H1 (cell line): Measurements from ENCODE around the gene FAM200B. TPM values are rescaled to one million over a fixed set of nuclear protein-coding genes. Genes with fewer than 3 reads are reported as not detected.

ENCODE experiments used
- BRCA1 ChIP-seq: IDR thresholded peaks from 2 replicates; pipeline ENCODE4 v1.6.1; 2012; ENCODE audit warnings: low read depth, low read length, improper control_type of control experiment
- GTF2F1 ChIP-seq: IDR thresholded peaks from 2 replicates; pipeline ENCODE4 v1.6.1; 2012; ENCODE audit warnings: low read depth, low read length, improper control_type of control experiment, borderline replicate concordance
- HDAC2 ChIP-seq, 2 experiments: fragments of 300-600 bp in 1 of 2; sonication (generic) in 1 of 2; IDR thresholded peaks; 2 replicates each; pipeline ENCODE4 v1.6.1; 2011 to 2012; ENCODE audit warnings: low read depth in 2 of 2, low read length in 2 of 2, mild to moderate bottlenecking in 2 of 2, moderate library complexity in 2 of 2, borderline replicate concordance in 1 of 2, inconsistent platforms in 1 of 2
- KDM5A ChIP-seq: fragments of 200-600 bp; IDR thresholded peaks from 2 replicates; pipeline ENCODE4 v1.7.1; 2012; ENCODE audit warnings: mild to moderate bottlenecking, low read length, inconsistent platforms, mixed read lengths
- POLR2AphosphoS5 ChIP-seq: IDR thresholded peaks from 2 replicates; pipeline ENCODE4 v1.6.1; 2011; ENCODE audit warnings: low read depth, low read length
- SAP30 ChIP-seq: fragments of 300-600 bp; sonication (generic); IDR thresholded peaks from 2 replicates; pipeline ENCODE4 v1.7.1; 2012; ENCODE audit warnings: low read length, moderate library complexity, mild to moderate bottlenecking, inconsistent platforms; ENCODE audit not compliant: insufficient read depth, insufficient replicate concordance
- SIN3A ChIP-seq, 2 experiments: IDR thresholded peaks in 1 of 2; conservative IDR thresholded peaks in 1 of 2; 2 replicates each; pipeline ENCODE4 v1.6.1; 2011 to 2012; ENCODE audit warnings: low read length in 2 of 2, improper control_type of control experiment in 1 of 2, low read depth in 1 of 2, mild to moderate bottlenecking in 1 of 2
- SUZ12 ChIP-seq: fragments of 200-600 bp; sonication (generic); IDR thresholded peaks from 2 replicates; pipeline ENCODE4 v1.6.1; 2012; ENCODE audit warnings: mild to moderate bottlenecking, inconsistent platforms, low read length, moderate library complexity, mixed read lengths
- polyA plus RNA-seq, 7 experiments: library from polyadenylated mRNA; depleted of rRNA in 3 of 7; stranded (reverse) in 5 of 7; unstranded in 2 of 7; fragments of >200 nt in 5 of 7; fragments of 200-250 nt in 2 of 7; gene quantifications; 1 replicate in 5 of 7; 2 replicates in 1 of 7; 4 replicates in 1 of 7; pipeline versions ENCODE4 v1.2.1 to v1.2.3, GENCODE V29; 2011 to 2013; ENCODE audit warnings: missing spikeins in 2 of 7, mixed read lengths in 2 of 7
- total RNA-seq: library from RNA; stranded (reverse); fragmentation: NEBNext Ultra II Directional; extraction: Animal tissue kit (Norgen Biotek cat#: 25700); gene quantifications from 2 replicates; pipeline ENCODE4 v1.2.1, GENCODE V29; 2021
- TF ChIP-seq, protein P1 (sequence below): fragments of 300-600 bp; sonication (generic); IDR thresholded peaks from 2 replicates; pipeline ENCODE4 v1.7.1; 2012; ENCODE audit warnings: low read length, moderate library complexity, mild to moderate bottlenecking, inconsistent platforms; ENCODE audit not compliant: insufficient replicate concordance

The FAM200B gene
- total and polyA plus RNA-seq, 2 of the 8 experiments (the other 6 are each of a cell fraction or from before 2014, with no cell fraction given), result 10.7 to 23.7 TPM

DNA sequence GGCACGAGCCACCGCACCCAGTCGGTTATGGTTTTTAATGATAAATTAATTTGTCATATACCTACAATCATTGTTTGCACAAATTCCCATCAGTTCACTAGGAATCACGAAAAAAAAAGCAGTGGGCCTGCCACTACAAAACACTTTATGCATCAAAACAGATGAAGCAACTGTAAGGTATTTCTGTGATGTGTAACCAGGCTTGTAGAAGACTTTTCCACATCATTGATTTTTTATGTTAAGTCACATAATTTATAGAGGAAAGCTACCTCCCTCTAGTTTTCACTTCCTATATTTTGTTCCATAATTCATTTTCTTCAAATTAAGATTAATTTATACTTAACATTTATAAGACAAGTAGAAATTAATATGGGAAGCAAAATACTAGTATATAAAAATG lies 6.7 kb upstream of the FAM200B start (continued):
- TF ChIP-seq, protein P1, sequence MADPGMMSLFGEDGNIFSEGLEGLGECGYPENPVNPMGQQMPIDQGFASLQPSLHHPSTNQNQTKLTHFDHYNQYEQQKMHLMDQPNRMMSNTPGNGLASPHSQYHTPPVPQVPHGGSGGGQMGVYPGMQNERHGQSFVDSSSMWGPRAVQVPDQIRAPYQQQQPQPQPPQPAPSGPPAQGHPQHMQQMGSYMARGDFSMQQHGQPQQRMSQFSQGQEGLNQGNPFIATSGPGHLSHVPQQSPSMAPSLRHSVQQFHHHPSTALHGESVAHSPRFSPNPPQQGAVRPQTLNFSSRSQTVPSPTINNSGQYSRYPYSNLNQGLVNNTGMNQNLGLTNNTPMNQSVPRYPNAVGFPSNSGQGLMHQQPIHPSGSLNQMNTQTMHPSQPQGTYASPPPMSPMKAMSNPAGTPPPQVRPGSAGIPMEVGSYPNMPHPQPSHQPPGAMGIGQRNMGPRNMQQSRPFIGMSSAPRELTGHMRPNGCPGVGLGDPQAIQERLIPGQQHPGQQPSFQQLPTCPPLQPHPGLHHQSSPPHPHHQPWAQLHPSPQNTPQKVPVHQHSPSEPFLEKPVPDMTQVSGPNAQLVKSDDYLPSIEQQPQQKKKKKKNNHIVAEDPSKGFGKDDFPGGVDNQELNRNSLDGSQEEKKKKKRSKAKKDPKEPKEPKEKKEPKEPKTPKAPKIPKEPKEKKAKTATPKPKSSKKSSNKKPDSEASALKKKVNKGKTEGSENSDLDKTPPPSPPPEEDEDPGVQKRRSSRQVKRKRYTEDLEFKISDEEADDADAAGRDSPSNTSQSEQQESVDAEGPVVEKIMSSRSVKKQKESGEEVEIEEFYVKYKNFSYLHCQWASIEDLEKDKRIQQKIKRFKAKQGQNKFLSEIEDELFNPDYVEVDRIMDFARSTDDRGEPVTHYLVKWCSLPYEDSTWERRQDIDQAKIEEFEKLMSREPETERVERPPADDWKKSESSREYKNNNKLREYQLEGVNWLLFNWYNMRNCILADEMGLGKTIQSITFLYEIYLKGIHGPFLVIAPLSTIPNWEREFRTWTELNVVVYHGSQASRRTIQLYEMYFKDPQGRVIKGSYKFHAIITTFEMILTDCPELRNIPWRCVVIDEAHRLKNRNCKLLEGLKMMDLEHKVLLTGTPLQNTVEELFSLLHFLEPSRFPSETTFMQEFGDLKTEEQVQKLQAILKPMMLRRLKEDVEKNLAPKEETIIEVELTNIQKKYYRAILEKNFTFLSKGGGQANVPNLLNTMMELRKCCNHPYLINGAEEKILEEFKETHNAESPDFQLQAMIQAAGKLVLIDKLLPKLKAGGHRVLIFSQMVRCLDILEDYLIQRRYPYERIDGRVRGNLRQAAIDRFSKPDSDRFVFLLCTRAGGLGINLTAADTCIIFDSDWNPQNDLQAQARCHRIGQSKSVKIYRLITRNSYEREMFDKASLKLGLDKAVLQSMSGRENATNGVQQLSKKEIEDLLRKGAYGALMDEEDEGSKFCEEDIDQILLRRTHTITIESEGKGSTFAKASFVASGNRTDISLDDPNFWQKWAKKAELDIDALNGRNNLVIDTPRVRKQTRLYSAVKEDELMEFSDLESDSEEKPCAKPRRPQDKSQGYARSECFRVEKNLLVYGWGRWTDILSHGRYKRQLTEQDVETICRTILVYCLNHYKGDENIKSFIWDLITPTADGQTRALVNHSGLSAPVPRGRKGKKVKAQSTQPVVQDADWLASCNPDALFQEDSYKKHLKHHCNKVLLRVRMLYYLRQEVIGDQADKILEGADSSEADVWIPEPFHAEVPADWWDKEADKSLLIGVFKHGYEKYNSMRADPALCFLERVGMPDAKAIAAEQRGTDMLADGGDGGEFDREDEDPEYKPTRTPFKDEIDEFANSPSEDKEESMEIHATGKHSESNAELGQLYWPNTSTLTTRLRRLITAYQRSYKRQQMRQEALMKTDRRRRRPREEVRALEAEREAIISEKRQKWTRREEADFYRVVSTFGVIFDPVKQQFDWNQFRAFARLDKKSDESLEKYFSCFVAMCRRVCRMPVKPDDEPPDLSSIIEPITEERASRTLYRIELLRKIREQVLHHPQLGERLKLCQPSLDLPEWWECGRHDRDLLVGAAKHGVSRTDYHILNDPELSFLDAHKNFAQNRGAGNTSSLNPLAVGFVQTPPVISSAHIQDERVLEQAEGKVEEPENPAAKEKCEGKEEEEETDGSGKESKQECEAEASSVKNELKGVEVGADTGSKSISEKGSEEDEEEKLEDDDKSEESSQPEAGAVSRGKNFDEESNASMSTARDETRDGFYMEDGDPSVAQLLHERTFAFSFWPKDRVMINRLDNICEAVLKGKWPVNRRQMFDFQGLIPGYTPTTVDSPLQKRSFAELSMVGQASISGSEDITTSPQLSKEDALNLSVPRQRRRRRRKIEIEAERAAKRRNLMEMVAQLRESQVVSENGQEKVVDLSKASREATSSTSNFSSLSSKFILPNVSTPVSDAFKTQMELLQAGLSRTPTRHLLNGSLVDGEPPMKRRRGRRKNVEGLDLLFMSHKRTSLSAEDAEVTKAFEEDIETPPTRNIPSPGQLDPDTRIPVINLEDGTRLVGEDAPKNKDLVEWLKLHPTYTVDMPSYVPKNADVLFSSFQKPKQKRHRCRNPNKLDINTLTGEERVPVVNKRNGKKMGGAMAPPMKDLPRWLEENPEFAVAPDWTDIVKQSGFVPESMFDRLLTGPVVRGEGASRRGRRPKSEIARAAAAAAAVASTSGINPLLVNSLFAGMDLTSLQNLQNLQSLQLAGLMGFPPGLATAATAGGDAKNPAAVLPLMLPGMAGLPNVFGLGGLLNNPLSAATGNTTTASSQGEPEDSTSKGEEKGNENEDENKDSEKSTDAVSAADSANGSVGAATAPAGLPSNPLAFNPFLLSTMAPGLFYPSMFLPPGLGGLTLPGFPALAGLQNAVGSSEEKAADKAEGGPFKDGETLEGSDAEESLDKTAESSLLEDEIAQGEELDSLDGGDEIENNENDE, result no peak
- no peak for TF ChIP-seq BRCA1
- no peak for TF ChIP-seq SIN3A (conservative IDR thresholded peaks at IDR 0.05 in 1 of 2, IDR thresholded peaks at IDR 0.05 in 1 of 2; ENCODE audit: low read depth in 1 of 2, low read length in 2 of 2)
- no peak for TF ChIP-seq POLR2AphosphoS5
- no peak for TF ChIP-seq HDAC2 (IDR thresholded peaks at IDR 0.05; ENCODE audit: borderline replicate concordance in 1 of 2, low read depth in 2 of 2, low read length in 2 of 2)
- TF ChIP-seq KDM5A, result no peak
- TF ChIP-seq SAP30, result no peak
- TF ChIP-seq GTF2F1, result no peak
- no peak for TF ChIP-seq SUZ12
